ENCODE results near the gene GRAMD1B. TPM values are rescaled to one million over a fixed set of nuclear protein-coding genes. Genes with fewer than 3 reads are reported as not detected.

The GRAMD1B gene
- total RNA-seq, 4 donors from 2014 or later = 0.61 to 1.7 (median 1.1) TPM

GRCh38 chr11:123469089-123469488 is 39.0 kb downstream of the GRAMD1B start:
- Histone ChIP-seq H3K4me1 (peaks cover 0 to 9% (median 1%) of the 10 kb centered on the region in 3 donors), H3K9me3 (no peaks in the 10 kb centered on the region), H3K27ac (no peak overlapping the region), H3K27me3 (no peaks in the 10 kb centered on the region), H3K4me3 (no peak overlapping the region), H3K36me3 (no peaks in the 10 kb centered on the region)
- intact Hi-C loops (cut with DNase I) = no loop called here
- WGBS, 2 donors = 76 to 82% methylated on average over 7 of the region's 7 CpGs
- TF ChIP-seq POLR2A (IDR thresholded peaks at IDR 0.05) (no peak), CTCF (IDR thresholded peaks at IDR 0.05) (no peak)
- no peak for DNase-seq

GRCh38 chr11:123469586-123469985 is 39.5 kb downstream of the GRAMD1B start:
- no peaks in the 10 kb centered on the region for H3K27me3 ChIP-seq
- H3K9me3 ChIP-seq = no peaks in the 10 kb centered on the region
- H3K4me3 ChIP-seq = no peak overlapping the region
- 94 to 100% methylated on average over 1 of the region's 1 CpG for WGBS, 2 donors
- no peak overlapping the region for H3K27ac ChIP-seq
- DNase-seq = no peak
- H3K4me1 ChIP-seq = peaks cover 0 to 14% (median 6%) of the 10 kb centered on the region in 3 donors
- intact Hi-C loops (cut with DNase I) = no loop called here
- no peak for TF ChIP-seq POLR2A (IDR thresholded peaks at IDR 0.05)
- no peak for TF ChIP-seq CTCF (IDR thresholded peaks at IDR 0.05)
- H3K36me3 ChIP-seq = no peaks in the 10 kb centered on the region

GRCh38 chr11:123470842-123471241 is 40.8 kb downstream of the GRAMD1B start:
- no peaks in the 10 kb centered on the region for H3K9me3 ChIP-seq
- no peaks in the 10 kb centered on the region for H3K36me3 ChIP-seq
- 82 to 100% methylated on average over 4 of the region's 4 CpGs for WGBS, 2 donors
- no peak for DNase-seq
- no peak overlapping the region for H3K27ac ChIP-seq
- no peak overlapping the region for H3K4me3 ChIP-seq
- intact Hi-C loops (cut with DNase I) = no loop called here
- no peak for TF ChIP-seq CTCF (IDR thresholded peaks at IDR 0.05)
- no peak for TF ChIP-seq POLR2A (IDR thresholded peaks at IDR 0.05)
- no peaks in the 10 kb centered on the region for H3K27me3 ChIP-seq
- peaks cover 0 to 18% (median 13%) of the 10 kb centered on the region in 3 donors for H3K4me1 ChIP-seq

- DNase-seq = no peak
- peaks cover 0 to 2% (median 0%) of the 10 kb centered on the region in 4 donors for H3K27me3 ChIP-seq
- intact Hi-C loops (cut with DNase I) = no loop called here
- no peak overlapping the region for H3K27ac ChIP-seq
- WGBS, 2 donors = 87 to 89% methylated on average over 6 to 8 of the region's 8 CpGs
- no peak for TF ChIP-seq CTCF (IDR thresholded peaks at IDR 0.05)
- no peak for TF ChIP-seq POLR2A (IDR thresholded peaks at IDR 0.05)
- H3K4me3 ChIP-seq = no peak overlapping the region
- H3K4me1 ChIP-seq = peaks cover 0 to 18% (median 13%) of the 10 kb centered on the region in 3 donors
- no peaks in the 10 kb centered on the region for H3K9me3 ChIP-seq
- no peaks in the 10 kb centered on the region for H3K36me3 ChIP-seq
Observed at GRCh38 chr11:123472236-123472935, 42.3 kb downstream of the GRAMD1B start.

GRCh38 chr11:123473941-123474677 is 44.0 kb downstream of the GRAMD1B start:
- TF ChIP-seq CTCF (IDR thresholded peaks at IDR 0.05) (no peak), POLR2A (IDR thresholded peaks at IDR 0.05) (no peak)
- H3K36me3 ChIP-seq = no peaks in the 10 kb centered on the region
- no peak for DNase-seq
- no peaks in the 10 kb centered on the region for H3K9me3 ChIP-seq
- intact Hi-C loops (cut with DNase I) = no loop called here
- no peak overlapping the region for H3K4me3 ChIP-seq
- H3K27ac ChIP-seq = no peak overlapping the region
- H3K4me1 ChIP-seq = peaks cover 0 to 25% (median 13%) of the 10 kb centered on the region in 3 donors
- peaks cover 0 to 2% (median 0%) of the 10 kb centered on the region in 4 donors for H3K27me3 ChIP-seq
- 15 to 37% methylated on average over 3 of the region's 3 CpGs for WGBS, 2 donors

Measured in esophagus squamous epithelium (tissue), 5 donors.